CD8-positive, alpha-beta memory T cell (primary cell): Measurements from ENCODE around the gene KLHL1. TPM values are rescaled to one million over a fixed set of nuclear protein-coding genes. Genes with fewer than 3 reads are reported as not detected.

Experiments used
- polyA plus RNA-seq: library from polyadenylated mRNA; unstranded; fragments of 300-500 nt; fragmentation: Illumina TruSeq; gene quantifications from one replicate; pipeline ENCODE4 v1.2.3, GENCODE V29; 2021
- total RNA-seq, 2 experiments: library from RNA; stranded (reverse); gene quantifications; one replicate each; pipeline ENCODE4 v1.2.3, GENCODE V29; 2021

Gene KLHL1
- total and polyA plus RNA-seq, 3 experiments from 2014 or later = not detected

Other genes starting within 250 kb of the KLHL1 start
- gene ATXN8OS, start 626 bp downstream of the KLHL1 start, total RNA-seq = not detected
- not detected for gene ATXN8OS, start 626 bp downstream of the KLHL1 start, polyA plus RNA-seq